Esophagus mucosa (tissue), 1 donor: ENCODE data around the gene DUSP2. TPM values are rescaled to one million over a fixed set of nuclear protein-coding genes. Genes with fewer than 3 reads are reported as not detected.
"Not testable (repeated sequence)": the region's sequence is repeated elsewhere in the genome, so short reads cannot be mapped to it uniquely, and the experiment has no call there.

ENCODE experiments used
- ATAC-seq: fragments of 200-7000 bp; cut with Tn5 transposase; one replicate; pipeline ENCODE4 v1.9.1; 2020
- total RNA-seq: library from RNA; stranded (reverse); gene quantifications from one replicate; pipeline ENCODE4 v1.2.4, GENCODE V29; 2023
- donor health status: DM: yes; HTN: yes; CAD: no.

The DUSP2 gene
- total RNA-seq, 1 donor from 2014 or later = 1.8 TPM

- no peak for ATAC-seq
Observed at GRCh38 chr2:96146881-96147592, 1.8 kb upstream of the DUSP2 start.

DNA sequence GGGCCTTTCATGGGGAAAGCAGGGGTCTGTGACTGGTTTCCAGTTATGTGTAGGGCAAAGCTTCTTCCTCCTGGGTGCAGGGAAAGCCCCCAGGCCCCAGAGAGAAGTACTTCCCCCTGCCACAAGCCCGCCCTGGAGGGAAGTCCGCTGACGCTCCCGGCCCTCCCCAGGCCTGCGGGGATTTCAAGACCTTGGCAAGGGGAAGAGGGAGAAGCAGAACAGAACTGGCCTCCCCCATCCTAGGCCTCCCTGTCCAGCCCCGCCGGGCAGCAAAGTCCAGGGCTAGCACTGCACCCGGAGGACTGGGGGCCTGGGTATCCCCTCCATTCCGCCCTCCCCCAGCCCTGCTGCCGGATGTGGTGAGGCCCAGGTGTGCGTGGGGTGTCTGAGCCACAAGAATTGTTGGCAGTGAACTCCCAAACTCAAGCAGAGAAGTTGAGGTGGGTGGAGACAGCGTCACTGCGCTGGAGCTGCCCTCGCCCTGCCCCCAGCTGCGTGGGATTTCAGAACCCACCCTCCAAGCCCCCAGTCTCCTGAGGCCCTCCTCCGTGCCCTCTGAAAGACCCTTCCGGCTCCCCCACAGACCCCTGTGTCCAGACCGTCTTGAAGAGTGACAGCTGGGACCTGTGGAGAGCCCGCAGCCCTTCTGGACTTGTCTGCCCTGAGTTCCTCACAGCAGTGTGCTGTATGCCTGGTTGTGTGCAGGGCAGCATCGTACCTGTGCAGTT, 1.1 kb upstream of the DUSP2 start:
- ATAC-seq = peak; percentile 3

DNA sequence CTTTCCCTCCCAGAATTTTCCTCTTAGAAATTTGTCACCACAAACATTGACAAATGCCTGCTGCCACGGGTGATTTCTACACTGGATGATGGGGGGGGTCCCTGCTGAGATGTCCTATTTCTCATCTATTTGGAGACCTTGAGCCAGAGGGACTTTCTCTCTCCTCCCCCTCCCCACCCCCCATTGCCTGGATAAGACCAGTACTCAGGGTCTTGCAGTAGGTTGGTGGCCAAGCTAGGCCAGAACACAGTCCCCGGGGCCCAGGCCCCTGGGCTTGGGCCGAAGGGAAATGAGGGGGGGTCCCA, 560 bp upstream of the DUSP2 start:
- no peak for ATAC-seq

DNA sequence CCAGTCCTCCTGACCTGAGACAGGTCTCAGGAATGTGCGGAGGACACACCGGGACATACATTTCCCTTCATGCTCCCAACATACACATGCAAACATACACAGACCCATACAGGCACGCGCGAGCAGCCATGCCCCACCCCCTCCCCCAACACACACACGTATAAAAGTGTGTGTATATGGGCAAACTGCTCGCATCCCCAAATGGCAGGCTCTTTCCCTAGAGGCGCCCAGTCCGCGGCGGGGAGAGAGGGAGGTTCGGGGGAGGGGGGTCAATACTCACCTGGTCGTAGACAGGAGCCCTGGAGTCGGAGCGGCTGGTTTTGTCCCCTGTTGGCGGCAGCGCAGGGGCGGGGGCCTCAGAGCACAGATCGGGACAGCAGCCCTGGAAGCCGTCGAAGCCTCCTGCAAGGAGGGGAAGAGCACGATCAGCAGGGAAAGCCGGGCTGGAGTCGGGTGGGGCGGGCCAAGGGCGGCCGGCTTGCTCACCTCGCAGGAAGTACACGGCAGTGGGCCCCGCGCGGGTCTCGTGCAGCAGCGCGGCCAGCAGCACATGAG, 682 bp downstream of the DUSP2 start:
- peak; percentile 17 for ATAC-seq

DNA sequence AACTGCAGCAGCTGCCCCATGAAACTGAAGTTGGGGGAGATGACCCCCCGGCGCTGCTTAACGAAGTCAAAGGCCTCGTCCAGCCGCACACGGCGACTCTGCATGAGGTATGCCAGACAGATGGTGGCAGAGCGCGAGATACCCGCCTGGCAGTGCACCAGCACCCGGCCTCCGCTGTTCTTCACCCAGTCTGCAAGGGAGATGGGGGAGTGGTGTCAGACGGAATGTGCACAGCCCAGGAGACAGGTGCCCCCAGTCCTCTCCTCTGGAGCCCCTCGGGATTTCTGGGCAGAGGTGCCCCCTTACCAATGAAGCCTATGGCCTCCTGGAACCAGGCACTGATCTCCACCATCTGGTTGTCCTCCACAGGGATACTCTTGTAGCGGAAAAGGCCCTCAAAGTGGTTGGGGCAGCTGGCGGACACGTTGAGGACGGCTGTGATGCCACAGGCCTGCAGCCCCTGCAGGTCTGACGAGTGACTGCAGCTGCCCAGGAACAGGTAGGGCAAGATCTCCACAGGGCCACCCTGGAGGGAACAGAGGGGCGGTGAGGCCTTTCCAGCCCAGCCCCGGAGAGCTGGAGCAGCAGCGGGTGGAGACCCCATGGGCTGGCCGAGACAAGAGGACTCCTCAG, 1.3 kb downstream of the DUSP2 start:
- ATAC-seq = peak; percentile 22

GRCh38 chr2:96143231-96143847, 1.9 kb downstream of the DUSP2 start:
- ATAC-seq = no peak

- no peak for ATAC-seq
Observed at GRCh38 chr2:96142217-96143113, 2.8 kb downstream of the DUSP2 start.

DNA sequence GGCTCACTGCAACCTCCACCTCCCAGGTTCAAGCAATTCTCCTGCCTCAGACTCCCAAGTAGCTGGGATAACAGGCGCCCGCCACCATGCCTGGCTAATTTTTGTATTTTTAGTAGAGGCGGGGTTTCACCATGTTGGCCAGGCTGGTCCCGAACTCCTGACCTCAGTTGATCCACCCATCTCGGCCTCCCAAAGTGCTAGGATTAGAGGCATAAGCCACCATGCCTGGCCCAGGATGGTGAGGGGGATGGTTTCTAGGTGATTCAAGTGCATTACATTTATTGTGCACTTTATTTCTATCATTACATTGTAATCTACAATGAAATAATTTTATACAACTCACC, 3.6 kb downstream of the DUSP2 start:
- ATAC-seq = not testable (repeated sequence)

DNA sequence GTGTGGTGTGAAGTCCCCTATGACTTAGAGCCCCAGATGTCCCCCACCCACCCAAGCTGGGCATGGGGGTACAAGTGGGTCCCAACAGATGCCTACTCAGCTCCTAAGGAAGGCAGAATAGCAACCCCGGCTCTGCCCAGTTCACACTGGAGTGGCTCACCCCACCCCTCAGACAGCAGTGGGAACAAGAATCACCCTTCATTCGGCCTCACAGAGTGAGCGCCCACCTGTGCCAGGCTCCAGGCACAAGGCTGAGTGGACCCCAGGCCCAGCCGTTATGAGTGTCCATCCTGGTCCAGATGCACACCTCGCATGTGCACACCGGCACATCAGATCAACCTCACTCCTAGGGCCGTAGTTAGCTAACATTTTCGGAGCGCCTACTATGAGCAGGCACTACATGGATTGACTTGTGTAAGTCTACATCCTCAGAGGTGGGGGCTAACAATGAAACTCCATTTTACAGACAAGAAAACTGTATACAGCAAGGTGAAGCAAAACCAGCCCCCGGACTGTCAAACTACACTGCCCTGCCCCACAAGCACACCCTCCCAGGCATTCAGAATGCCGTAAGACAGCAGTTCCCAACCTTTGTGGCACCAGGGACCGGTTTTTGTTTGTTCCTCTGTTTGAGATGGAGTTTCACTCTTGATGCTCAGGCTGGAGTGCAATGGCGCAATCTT, 4.2 kb downstream of the DUSP2 start:
- no peak for ATAC-seq

DNA sequence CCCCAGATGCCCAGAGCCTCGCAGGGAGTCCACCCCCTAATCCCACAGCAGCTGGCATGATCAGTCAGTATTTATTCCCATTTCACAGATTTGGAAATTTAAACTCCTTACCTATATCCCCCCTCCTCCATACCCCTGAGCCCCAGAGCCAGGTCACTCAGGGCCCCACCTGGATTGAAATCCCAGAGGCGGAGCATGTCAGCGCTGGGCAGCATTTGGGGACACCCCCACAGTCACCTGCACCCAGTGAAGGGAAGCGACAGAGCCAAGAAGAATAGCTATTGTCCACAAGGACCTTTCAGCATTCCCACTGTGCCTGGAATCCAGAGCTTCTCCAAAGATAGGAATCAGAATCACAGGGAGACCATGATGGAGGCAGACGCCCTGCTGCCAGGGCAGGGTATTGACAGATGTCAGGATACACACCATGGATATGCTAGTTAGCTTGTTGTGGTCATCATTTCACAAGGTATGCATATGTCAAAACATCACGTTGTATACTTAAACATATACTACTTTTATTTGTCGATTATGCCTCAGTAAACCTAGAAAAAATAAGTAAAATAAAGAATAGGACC, 6.0 kb downstream of the DUSP2 start:
- no peak for ATAC-seq

GRCh38 chr2:96138179-96139145, 6.8 kb downstream of the DUSP2 start, which contains the start of gene ASTL:
Gene ASTL, minus strand, starts transcription at chr2:96138502. Its CDS starts 66 bp downstream, at chr2:96138436.
- peak; percentile 92 for ATAC-seq

DNA sequence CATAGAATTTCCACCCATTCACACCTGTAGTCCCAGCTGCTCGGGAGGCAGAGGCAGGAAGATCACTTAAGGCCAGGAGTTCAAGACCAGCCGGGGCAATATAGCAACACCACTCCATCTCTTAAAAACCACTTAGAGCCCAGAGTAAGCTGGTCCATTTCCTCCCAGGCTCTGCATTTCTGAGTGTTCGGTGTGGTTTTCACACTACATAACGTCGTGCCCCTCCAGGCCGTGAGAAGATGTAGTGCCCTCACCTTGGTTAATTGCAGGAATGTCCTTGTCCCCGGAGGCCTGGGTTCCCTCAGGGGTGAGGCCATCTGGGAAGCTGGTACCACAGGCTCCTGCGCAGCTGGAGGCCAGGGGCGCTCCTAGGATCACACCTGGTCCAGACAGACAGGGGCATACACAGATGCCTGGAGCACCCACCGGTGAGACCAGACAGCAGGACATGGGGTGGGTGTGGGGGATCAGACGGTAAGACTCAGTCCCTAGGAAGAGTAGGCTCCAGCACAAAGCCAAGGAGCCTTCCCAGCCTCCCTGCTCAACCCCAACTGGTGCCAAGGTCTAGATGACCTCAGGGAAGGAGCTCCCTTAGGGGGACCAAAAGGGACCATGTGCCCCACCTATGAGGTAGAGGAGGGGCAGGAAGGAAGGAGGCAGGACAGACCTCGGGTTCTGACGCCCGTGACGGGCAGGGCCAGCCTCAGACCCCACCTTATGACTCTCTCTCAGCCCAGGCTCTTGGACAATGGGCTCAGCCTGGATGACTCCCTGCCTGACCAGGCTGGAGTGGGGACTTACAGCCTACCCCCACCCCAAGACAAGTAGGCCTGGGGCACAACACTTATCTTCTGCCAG, 7.7 kb downstream of the DUSP2 start:
- peak; percentile 51 for ATAC-seq

DNA sequence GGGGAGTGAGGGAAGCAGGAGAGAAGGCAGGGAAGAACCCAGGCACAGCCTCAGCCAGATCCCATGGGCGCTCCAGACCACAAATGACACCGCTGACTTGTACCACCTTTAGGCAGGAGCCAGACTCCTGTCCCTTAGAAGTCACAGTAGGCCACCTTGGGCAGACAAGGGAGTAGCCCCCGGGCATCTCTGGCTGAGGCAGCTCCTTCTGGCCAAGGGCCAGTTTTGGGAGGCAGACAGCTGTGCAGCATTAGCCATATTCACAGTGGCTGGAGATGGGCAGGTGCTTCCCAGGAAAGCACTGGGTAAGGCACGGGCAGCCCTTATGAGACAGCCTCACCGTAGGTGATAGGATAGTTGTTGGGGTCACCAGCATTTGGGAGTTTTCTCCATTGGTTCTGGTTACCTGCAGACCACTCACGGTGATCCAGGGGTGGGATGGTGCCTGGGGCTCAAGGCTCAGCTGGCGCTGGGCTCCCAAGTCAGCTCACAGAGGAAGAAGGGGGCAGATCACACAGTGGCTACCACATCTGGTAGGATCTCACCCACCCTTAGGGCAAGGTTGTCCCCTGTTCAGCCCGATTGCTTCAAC, 9.0 kb downstream of the DUSP2 start:
- ATAC-seq = no peak

GRCh38 chr2:96135621-96136020, 9.6 kb downstream of the DUSP2 start:
- ATAC-seq = no peak

- no peak for ATAC-seq
Observed at GRCh38 chr2:96135171-96135570, 10.1 kb downstream of the DUSP2 start.

DNA sequence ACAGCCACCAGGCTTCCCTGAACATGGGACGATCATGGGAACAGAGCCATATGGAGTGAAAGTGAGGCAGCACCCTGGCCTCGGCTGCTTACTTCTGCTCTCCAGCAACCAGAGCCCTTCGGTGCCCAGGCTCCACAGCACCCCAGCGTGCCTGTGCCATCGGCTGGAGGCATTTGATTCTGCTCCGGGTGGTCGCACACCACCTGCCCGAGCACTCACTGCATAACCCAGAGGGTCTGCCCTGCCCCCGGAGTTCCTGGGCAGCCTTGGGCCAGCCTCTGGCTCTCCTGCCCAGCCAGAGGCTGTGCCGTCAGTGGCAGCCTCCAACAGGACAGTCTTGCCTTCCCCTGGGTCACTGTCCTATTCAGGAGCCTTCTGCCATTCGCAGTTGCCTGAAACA, 10.8 kb downstream of the DUSP2 start:
- ATAC-seq = no peak

DNA sequence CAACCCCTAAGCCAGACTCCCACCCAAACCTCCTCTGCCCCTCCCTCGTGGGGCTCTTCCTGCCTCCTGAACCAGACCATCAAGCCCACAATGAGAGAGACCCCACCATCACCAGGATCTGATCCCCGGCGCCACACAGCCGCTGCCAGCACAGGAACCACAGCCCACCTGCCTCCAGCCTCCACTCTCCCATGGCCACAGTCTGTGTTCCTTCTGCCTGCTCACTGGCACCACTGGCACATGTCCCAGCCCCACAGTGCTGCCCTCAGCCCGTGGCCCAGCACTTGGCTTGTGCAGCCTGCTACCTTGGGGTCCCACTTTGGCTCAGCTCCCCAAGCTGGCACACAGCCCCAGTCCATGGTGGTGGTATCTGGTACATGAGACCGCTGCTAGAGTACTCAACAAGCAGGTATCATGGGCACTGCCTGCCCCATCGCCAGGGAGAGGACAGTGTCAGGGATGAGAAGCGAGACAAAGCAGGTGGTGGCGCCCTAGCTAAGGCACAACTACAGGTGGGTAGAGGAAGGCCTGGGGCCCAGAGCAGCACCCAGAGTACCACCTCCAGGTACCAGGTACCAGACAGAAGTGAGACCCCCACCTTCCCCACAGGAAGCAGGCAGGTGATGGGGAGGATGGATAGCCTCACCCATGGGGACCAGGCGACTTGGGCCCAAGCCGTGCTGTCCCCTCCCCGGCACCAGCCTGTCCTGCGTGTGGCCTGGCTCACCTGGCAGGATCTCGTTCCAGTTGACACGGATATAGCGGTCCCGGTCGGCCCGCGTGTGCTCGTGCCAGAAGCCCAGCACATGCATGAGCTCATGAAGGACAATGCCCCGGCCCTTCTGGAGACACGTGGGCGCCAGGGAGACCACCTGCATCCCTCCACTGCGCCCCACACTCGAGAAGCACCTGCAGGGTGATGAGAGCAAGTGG, 13.2 kb downstream of the DUSP2 start:
- no peak for ATAC-seq
